Right ventricle myocardium superior (tissue), 1 donor: ENCODE data around the gene MRPL38. TPM values are rescaled to one million over a fixed set of nuclear protein-coding genes. Genes with fewer than 3 reads are reported as not detected.
"Not testable (repeated sequence)": the region's sequence is repeated elsewhere in the genome, so short reads cannot be mapped to it uniquely, and the experiment has no call there.

Experiments used
- ATAC-seq: fragments of 200-7000 bp; cut with Tn5 transposase; one replicate; pipeline ENCODE4 v1.9.1; 2020; ENCODE audit warnings: mild to moderate bottlenecking; ENCODE audit not compliant: poor library complexity
- DNase-seq: peaks from one replicate; pipeline ENCODE4 v3.0.0-alpha.2; 2020
- intact Hi-C: fragments of 100-400 bp; cut with DNase I; formaldehyde crosslinking; loops from one replicate; pipeline ENCODE4 v1.11.2; 2022
- total RNA-seq: library from RNA; stranded (reverse); fragmentation: NEBNext Ultra II Directional; extraction: Animal tissue kit (Norgen Biotek cat#: 25700); gene quantifications from one replicate; pipeline ENCODE4 v1.2.1, GENCODE V29; 2021
- donor health status: DM: no; HTN: yes; CAD: no; lungs with severe emphysema.

MRPL38 gene
- total RNA-seq, 1 donor from 2014 or later, result 113 TPM

GRCh38 chr17:75869282-75870141, 35.2 kb downstream of the MRPL38 start:
- DNase-seq (peak; percentile 84), ATAC-seq (peak; percentile 50)
- intact Hi-C loops, result no loop called here

GRCh38 chr17:75868730-75869281, 35.9 kb downstream of the MRPL38 start:
- intact Hi-C loops, ATAC-seq, DNase-seq: not testable (repeated sequence)

DNA sequence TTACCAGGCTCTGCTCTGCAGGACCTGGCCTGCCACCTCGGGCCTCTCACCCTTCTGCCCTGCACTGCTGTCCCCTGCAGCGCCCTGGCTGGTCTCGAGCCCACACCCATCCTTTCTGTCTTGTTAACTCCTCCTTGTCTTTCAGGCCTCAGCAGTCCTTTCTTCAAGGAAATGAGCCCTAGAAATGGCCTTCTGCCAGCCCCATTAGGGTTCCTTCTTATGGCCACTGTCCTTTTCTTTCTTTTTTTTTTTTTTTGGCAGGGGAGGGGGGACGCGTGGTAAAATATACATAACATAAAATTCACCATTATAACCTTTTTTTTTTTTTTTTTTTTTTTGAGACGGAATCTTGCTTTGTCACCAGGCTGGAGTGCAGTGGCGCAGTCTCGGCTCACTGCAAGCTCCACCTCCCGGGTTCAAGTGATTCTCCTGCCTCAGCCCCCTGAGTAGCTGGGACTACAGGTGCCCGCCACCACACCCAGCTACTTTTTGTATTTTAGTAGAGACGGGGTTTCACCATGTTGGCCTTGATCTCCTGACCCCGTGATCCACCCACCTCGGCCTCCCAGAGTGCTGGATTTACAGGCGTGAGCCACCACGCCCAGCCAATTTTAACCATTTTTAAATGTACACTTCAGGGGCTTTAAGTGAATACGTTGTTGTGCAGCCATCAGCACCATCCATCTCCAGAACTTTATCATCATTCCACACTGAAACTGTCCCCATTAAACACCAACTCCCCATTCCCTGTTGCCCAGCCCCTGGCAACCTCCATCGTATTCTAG, 39.1 kb downstream of the MRPL38 start:
- DNase-seq, ATAC-seq, intact Hi-C loops: not testable (repeated sequence)

DNA sequence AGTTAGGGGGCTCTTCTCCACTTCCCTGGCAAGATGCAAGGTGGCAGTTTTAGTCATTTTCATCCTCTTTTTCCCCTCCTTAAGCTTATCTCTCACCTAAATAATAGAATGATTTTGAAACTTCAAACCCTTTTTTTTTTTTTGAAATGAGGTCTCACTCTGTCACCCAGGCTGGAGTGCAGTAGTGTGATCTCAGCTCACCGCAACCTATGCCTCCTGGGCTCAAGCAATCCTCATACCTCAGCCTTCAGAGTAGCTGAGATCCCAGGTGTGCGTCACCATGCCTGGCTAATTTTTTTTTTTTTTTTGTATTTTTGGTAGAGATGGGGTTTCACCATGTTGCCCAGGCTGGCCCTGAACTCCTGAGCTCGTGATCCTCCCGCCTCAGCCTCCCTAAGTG, 39.8 kb downstream of the MRPL38 start:
- intact Hi-C loops, DNase-seq, ATAC-seq: not testable (repeated sequence)

- peak; percentile 83 for DNase-seq
- intact Hi-C loops, result no loop called here
These were observed 40.2 kb downstream of the MRPL38 start for GRCh38 chr17:75864448-75864871.

DNA sequence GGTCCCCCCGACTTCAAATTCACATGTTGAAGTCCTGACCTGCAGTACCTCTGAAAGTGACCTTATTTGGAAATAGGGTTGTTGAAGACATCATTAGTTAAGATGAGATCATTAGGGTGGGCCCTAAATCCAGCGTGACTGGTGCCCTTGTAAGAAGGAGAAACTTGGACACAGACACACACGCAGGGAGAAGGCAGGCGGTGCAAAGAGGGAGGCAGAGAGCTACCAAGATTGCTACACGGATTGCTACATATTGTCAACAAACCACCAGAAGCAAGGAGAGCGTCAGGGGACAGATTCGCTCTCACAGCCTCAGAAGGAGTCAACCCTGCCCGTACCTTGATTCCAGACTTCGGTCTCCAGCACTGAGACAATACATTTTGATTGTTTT, 42.8 kb downstream of the MRPL38 start:
- intact Hi-C loops, result no loop called here
- ATAC-seq (peak; percentile 20), DNase-seq (no peak)

More at GRCh38 chr17:75864448-75864871, 40.2 kb downstream of the MRPL38 start:
- peak; percentile 83 for ATAC-seq

- DNase-seq, intact Hi-C loops, ATAC-seq: not testable (repeated sequence)
These were observed 45.3 kb downstream of the MRPL38 start for GRCh38 chr17:75859358-75859757.

DNA sequence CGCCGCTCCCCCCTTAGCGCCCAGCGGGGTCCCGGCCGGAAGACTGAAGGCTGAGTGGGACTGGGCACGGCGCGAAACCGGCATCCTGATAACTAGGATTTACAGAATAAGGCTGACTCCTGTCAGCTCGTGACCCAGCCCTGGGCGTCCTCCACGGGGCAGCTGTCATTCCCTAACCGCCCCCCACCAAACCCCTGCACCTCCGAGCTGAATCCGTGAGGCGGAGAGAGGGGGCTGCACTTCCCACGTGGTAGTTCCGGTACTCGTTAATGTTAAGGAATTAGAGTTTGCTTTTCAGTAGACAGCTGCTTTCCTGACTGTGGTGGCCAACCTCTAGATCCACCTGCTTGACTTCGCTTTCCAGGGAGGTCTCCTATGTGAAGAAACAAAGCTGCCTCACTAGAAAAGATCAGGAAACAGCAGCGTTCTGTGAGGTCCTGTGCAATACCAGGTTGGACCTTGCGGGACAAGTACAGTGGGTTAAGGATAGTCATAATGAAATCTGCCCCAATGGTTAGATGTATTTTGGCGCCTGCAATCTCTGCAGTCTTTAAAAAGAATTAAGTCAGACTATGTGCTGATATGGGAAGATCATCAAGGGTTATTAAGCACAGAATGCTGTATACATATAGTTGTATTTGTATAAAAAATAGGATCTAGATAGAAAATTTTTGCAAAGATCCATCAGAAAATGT, 48.5 kb downstream of the MRPL38 start:
- no peak for DNase-seq
- intact Hi-C loops, result no loop called here
- ATAC-seq, result peak; percentile 63

DNA sequence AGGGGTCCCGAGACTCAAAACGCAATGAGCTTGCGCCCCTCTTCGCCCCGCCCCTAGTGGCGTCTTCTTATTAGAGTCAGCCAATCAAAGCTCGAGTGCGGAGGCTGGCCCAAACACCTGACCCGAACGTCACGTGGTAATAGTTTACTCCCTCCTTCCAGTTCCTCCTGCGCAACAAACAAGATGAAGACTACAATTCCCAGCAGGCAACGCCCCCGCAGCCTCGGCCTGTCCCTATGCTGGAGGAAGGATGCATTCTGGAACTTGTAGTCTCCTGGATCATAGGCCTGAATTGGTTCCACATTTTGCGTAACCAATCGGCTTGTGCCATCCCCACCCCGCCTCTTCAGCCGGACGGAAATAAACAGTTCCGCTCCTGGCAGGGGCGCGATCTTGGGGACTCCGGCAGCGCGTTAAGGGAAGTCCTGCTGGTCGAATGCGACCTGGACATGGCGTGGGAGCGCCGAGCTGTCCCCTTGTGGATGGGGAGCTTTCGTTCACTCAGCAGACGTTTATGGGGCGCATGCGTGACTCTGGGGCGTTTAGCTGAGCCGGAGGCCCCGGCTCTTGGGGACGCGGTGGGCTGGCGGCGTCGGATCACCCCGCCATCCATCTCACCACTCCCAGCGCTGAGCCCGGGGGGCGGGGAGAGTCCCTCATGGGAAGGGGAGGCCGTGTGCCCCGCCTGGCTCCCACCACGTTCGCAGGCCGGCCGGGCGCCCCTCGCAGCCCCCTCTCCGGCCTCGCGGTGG, 49.2 kb downstream of the MRPL38 start, which contains the start of gene WBP2:
WBP2 (minus strand) TSS at position 26 of the 752 bp plus-strand sequence. CDS start 38 bp downstream, outside the sequence.
- DNase-seq, result peak; percentile 99
- peak; percentile 93 for ATAC-seq
- intact Hi-C loops, result no loop called here

DNA sequence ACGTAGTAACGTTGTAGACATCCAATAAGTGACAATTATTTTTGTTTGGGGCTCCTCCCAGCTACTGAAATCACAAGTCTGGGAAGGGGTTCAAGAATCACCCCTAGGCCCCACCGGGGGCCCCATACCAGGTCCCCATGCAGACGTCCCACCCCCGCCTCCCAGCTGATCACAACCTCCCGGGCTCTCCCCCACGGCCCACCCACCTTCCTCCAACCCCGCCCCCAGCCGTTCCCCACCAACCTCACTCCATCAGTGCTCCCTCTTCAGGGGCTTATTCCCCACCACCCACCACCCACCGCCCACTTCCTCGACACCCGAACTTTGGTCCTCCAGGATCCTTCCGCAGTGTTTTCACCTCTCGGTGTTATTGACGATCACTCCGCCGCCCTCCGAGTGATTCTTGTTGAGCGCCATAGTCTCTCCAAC, 49.8 kb downstream of the MRPL38 start:
- ATAC-seq, result peak; percentile 12
- DNase-seq, result no peak
- intact Hi-C loops, result no loop called here

DNA sequence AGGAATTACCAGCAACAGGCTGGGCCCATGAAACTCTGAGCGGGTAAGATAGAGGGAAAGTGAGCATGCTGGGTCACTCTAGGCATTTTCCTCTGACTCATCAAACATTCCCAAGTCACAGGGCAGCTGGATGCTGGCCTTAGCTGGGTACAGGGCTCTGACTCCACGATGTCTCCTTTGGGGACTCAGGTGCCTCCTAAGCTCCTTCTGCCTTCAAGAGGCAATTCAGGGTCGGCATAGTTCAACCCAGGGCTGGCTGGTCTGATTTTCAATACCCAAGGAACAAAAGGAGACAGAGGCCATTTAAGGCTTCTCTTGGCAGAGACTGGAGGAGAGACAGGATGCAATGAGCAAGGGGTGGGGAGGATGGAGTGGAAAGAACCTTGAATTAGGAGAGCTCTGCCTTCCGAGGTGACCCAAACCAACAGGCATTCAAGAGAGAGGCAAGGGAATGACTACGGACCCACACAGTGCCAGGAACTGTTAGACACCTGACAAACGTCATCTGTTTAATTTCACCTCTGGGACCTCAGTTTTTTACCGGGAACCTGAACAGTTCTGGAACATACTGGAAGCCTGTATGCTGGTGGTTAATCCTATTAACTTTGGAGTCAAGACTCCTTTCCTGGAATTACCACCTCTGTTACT, 50.5 kb downstream of the MRPL38 start:
- intact Hi-C loops, result no loop called here
- DNase-seq (peak; percentile 35), ATAC-seq (no peak)

DNA sequence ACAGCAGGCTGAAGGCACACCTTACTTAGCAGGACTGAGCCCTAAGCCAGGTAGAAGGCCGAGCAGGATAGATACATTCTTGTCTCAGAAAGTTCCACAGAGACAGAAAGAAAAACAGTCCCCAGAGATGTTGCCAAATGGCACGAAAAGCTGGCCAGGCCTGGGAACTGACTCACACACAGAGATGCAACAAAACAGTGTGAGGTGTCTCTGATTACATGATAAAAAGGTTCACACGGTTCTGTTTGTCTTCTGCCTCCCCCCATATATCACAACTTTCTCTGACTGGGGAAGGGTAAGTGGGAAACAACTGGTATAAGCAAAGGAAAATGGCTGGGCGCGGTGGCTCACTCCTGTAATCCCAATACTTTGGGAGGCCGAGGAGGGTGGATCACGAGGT, 51.3 kb downstream of the MRPL38 start:
- DNase-seq (no peak), ATAC-seq (no peak)
- intact Hi-C loops, result no loop called here

DNA sequence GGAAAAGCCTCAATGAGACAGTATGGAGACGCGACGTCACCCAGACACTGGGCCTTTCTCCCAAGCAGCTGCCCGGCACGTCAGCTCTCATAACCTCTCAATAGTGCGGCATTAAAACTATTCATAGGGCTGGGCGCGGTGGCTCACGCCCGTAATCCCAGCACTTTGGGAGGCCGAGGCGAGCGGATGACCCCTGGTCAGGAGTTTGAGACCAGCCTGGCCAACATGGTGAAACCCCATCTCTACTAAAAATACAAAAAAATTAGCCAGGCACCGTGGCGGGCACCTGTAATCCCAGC, 53.0 kb downstream of the MRPL38 start:
- intact Hi-C loops, ATAC-seq: not testable (repeated sequence)
- peak; percentile 32 for DNase-seq

DNA sequence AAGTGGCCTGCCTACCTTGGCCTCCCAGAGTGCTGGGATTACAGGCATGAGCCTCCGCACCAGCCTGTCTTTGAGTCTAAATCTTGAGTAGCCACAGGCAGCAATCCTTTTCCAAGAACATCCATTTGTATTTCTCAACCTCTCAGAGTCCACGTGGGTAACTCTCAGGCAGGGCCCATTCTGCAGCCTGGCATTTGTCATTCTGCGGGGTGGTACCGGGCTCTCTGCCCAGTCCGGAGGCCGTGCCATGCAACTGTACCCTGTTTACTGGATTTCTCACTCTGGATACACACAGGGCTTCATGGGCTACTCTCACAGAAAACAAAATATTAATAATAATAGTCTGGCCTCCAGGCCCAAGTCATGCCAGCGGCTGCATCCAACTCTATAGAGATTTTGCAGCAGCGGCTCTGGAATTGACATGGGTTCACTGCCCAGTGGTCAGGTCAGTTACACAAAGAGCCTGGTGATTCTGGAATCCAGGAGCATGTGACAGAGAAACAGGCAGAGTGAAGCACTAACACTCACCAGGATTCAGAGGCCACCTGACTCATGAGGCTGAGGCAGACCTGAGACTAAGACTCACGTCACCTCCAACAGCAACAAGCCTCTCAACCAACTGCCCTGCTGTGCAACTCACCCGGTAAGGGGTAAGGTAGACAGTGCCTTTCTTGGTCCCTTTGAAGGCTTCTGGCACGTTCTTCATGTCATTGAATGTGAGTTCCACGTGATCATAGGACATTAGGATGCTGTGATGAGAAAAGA, 53.6 kb downstream of the MRPL38 start:
- peak; percentile 5 for ATAC-seq
- intact Hi-C loops, result no loop called here

GRCh38 chr17:75849724-75850123, 55.0 kb downstream of the MRPL38 start:
- DNase-seq, result no peak
- no peak for ATAC-seq
- intact Hi-C loops, result no loop called here

More for the DNA sequence above, 53.6 kb downstream of the MRPL38 start:
- DNase-seq, result peak; percentile 66

GRCh38 chr17:75849279-75849646, 55.4 kb downstream of the MRPL38 start:
- ATAC-seq (no peak), DNase-seq (no peak)
- intact Hi-C loops, result no loop called here
